GM20000 (cell line): ENCODE results near the gene CORO1C.
A peak's percentile ranks its signal among the peaks of the same experiment; 100 is the strongest.
"Not testable (repeated sequence)": the region's sequence is repeated elsewhere in the genome, so short reads cannot be mapped to it uniquely, and the experiment has no call there.

Experiments
- DNase-seq: peaks from one replicate; pipeline ENCODE4 v3.0.0; 2012; ENCODE audit warnings: low spot score
- CTCF ChIP-seq: IDR thresholded peaks from 2 replicates; pipeline ENCODE4 v1.5.1; 2012; ENCODE audit warnings: mild to moderate bottlenecking, control low read depth; ENCODE audit errors: extremely low read depth, missing control alignments

CORO1C gene

GRCh38 chr12:108667349-108667748 is 64.0 kb downstream of the CORO1C start:
- DNase-seq, result no peak
- TF ChIP-seq CTCF, result no peak

GRCh38 chr12:108666401-108666881 is 64.9 kb downstream of the CORO1C start:
- TF ChIP-seq CTCF, result no peak
- no peak for DNase-seq

GRCh38 chr12:108665608-108666202 is 65.6 kb downstream of the CORO1C start:
- TF ChIP-seq CTCF, result no peak
- DNase-seq, result no peak

GRCh38 chr12:108664338-108665258 is 66.7 kb downstream of the CORO1C start:
- peak; percentile 78 for DNase-seq
- TF ChIP-seq CTCF, result peak; percentile 75

- TF ChIP-seq CTCF, result no peak
- no peak for DNase-seq
Observed at GRCh38 chr12:108663324-108664015, 67.8 kb downstream of the CORO1C start.

GRCh38 chr12:108658115-108658514 is 73.2 kb downstream of the CORO1C start:
- DNase-seq, result not testable (repeated sequence)

- DNase-seq, result no peak
- TF ChIP-seq CTCF, result no peak
Observed at GRCh38 chr12:108657130-108657745, 74.1 kb downstream of the CORO1C start.

GRCh38 chr12:108656247-108656646 is 75.1 kb downstream of the CORO1C start:
- DNase-seq, result not testable (repeated sequence)

- DNase-seq, result not testable (repeated sequence)
Observed at GRCh38 chr12:108655812-108656175, 75.5 kb downstream of the CORO1C start.

- DNase-seq, result not testable (repeated sequence)
Observed at GRCh38 chr12:108654622-108655021, 76.7 kb downstream of the CORO1C start.
